GM18951 (cell line): Measurements from ENCODE around the gene SEMA3D.
"Not testable (repeated sequence)": the region's sequence is repeated elsewhere in the genome, so short reads cannot be mapped to it uniquely, and the experiment has no call there.

Experiments
- POLR2A ChIP-seq: IDR thresholded peaks from 4 replicates; pipeline ENCODE4 v1.6.1; 2011; ENCODE audit warnings: mild to moderate bottlenecking; ENCODE audit not compliant: insufficient read length, insufficient read depth; ENCODE audit errors: extremely low read depth
- in situ Hi-C: fragments of 300-500 bp; cut with MboI; formaldehyde crosslinking; loops from one replicate; pipeline ENCODE4 v1.12.0; 2022; ENCODE audit warnings: low sequenced_read_pairs, mixed read lengths, inconsistent platforms; ENCODE audit not compliant: unreplicated experiment

SEMA3D gene

DNA sequence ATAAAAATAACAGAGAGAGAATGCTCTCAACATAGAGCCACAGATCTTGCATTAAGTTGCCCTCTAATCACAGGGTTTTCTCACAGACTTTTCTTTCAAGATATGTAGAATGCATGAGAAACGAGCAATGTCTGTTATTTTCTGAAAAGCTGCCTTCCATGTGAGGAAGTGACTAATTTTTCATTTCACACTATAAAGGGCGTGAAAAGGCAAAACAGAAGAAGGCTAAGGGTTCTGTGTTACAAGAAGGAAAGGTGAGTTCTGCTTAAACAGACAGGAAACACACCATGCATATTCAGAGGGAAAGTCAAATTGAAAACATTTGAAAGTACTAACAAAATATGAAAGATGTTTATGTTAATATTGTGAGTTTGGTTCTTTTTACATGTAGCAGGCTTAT, 189.2 kb downstream of the SEMA3D start:
- in situ Hi-C loops, result no loop called here
- TF ChIP-seq POLR2A, result no peak

DNA sequence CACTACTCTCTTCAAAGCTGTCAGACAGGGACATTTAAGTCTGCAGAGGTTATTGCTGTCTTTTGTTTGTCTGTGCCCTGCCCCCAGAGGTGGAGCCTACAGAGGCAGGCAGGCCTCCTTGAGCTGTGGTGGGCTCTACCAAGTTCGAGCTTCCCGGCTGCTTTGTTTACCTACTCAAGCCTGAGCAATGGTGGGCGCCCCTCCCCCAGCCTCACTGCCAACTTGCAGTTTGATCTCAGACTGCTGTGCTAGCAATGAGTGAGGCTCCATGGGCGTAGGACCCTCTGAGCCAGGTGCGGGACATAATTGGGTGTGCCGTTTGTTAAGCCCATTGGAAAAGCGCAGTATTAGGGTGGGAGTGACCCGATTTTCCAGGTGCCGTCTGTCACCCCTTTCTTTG, 193.9 kb downstream of the SEMA3D start:
- in situ Hi-C loops, result not testable (repeated sequence)

DNA sequence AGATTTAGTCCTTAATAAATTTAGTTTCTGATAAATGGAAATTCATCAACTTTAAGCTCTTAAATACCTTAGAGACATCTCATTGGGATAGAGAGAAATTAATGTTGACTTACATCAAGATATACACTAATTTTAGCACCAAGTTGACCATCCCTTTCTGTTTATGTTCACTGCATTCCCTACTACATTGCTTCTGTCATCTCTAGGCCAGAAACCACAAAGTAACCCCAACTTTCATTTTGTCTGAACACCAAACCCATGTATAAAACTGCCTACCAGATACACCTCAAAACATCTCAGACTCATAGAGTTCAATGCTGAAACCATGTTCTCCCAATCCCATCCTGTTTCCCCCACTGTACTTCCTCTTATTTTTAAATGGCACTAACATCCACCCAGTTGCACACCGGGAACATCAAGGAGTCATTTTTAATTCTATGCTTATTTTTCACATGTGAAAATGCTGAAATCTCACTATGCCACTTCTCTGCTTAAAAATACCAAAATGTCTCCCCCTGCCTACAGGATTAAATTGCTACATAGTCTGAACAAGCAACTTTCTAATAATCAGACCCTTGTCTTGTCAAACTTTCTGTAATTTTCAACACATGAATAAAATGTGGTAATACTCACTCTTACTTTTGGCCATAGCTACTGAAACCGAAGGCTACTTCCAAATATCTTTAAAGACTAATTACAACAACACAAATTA, 201.6 kb downstream of the SEMA3D start:
- in situ Hi-C loops, result no loop called here
- TF ChIP-seq POLR2A, result no peak

DNA sequence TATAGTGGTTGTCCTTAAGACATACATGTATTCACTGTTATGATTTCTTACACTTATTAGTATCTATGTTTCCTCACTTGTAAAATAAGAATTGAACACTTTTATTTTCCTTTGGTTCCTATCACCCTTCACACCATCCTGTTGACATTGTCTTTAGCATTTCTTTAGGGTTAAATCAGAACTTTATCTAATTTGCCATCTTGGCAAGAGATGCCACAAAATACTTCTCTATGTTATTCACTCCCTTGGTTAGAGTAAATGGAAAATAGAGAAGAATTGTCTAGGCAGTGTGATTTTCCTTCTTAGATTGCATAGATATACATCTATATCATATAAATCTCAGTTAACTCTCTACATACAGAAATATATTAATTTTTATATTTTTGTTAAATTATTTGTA, 204.7 kb downstream of the SEMA3D start:
- no peak for TF ChIP-seq POLR2A
- in situ Hi-C loops, result no loop called here

DNA sequence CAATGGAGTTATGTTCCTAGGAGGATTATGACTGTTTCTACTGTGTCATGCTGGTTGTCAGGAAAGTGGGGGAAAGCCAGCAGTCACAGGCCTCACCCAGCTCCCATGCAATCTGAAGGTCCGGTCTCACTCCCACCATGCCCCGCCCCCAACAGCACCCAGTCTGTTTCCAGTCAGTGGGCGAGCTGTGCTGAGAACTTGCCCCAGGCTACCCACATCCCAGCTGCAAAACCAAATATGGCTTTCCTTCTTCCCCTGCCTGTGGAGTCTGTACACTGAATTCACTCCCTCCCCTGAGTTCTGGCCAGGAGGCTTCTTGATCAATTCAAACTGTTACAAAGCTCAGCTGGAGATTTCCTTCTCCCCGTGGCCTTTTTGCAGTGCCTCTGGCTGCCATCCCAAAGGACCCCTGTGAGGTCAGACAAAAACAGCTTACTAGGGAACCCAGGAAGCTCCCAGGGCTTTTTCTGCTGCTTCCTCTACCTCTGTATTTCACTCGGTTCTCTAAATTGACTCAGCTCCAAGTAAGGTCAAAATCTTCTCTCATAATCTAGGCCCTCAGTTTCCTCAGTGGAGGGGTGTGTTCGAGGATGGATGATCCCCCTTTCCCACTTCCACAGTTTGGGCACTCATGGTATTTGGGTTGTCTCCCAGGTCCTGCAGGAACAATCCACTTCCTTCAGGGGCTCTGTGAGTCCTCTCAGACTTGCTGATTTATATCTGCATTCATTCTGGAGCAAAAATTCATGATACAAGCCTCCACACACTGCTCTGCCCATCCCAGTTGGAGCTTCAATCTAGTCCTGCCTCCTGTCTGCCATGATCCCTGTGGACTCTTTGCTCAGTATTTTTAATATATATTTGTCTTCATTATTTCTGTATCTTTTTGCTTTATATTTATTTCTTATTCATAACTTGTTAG, 205.5 kb downstream of the SEMA3D start:
- TF ChIP-seq POLR2A, result no peak

DNA sequence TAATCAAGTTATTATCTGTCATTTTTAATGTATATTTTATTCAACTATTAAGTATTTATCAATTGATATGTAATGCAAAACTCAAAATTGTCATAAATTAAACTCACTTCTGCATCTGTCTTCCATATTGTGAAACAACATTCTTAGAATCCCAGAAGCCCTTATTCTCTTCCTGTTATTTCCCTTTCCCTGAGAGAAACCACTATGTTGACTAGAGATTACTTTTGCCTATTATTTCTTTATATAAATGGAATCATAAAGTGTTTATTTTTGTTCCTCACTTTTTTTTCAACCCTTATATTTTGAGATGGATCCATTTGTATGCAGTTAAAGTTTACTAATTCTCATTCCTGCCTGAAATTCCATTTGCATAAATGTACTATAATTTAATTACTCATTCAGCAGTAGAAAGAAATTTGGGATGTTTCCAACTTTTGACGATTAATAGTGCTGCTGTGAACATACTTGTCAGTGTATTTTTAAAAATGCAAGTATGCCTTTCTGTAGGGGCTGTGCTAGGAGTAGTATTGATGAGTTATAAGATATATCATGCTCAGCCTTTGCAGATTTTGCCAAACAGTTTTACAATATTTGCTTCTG, 211.2 kb downstream of the SEMA3D start:
- in situ Hi-C loops, result no loop called here
- TF ChIP-seq POLR2A, result no peak

More for the DNA sequence above, 205.5 kb downstream of the SEMA3D start:
- in situ Hi-C loops, result no loop called here

DNA sequence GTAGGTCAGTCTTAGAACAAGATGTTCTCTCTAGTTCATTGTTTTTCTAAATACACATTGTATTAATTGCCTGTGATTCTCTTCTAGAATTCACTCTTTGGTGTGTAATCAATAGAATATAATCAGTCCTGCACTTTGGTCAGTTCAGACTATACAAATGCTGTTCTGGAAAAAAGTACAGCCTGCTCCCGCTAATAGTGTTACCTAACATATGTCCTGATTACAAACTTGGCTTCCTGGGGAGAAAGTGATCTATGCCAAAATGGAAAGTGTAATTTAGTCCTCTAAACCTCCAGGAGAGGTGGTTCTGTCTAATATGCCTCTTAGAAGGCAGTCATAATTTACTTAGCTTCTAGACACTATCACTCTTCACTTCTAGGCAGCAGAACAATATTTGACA, 215.5 kb downstream of the SEMA3D start:
- TF ChIP-seq POLR2A, result no peak
- in situ Hi-C loops, result no loop called here

DNA sequence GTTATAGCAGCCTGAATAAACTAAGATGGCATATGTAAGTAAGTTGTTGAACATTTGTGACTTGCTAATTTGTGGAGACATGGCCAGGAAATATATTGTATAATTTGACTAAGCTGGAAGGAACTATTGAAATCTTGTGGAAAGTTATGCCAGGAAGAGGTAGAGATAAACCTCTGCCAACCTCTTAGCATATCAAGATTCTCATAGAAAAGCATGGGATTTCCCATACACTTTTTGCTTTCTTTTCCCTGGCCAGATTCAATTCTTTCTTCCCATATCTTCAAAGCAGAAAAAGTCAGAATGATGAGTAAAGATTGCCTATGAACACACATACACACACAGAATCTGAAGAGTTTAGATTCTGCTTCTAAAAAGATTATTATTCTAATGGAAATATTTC, 216.2 kb downstream of the SEMA3D start:
- TF ChIP-seq POLR2A, result no peak

DNA sequence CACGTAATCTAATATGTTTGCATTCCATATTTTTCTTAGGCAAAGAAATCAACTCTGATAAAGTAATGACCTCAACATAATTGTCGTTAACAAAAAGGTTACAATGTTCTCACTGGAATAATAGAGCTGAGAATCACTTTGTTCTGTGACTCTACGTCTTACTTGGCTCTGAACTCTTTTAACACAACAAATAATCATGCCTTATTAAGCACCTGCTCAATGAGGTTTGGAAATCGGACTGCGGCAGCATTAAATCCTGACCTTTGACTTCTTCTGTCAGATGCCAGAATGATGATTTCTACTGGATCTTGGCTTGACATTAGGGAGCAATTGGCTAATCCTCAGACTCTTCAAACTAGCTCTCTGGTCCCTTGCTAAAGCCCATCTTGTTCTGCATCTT, 233.6 kb downstream of the SEMA3D start:
- in situ Hi-C loops, result no loop called here
- TF ChIP-seq POLR2A, result no peak

More for the DNA sequence above, 216.2 kb downstream of the SEMA3D start:
- in situ Hi-C loops, result no loop called here

DNA sequence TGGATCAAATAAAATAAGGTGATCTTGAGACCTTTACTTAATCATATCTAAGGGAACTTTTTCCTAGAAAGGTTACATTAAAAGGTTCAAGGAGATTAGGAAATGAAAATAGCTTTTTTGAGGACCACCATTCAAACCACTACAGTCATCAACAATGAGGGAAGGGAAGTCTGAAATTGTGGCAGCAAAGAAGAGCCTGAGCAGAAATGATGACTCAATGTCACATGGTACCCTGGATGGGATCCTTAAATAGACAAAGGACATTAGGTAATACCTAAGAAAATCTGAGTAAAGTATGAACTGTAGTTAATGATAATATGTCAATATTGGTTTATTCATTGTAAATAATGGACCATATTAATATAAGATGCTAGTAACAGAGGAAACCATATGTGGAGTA, 236.0 kb downstream of the SEMA3D start:
- no peak for TF ChIP-seq POLR2A
- in situ Hi-C loops, result no loop called here

DNA sequence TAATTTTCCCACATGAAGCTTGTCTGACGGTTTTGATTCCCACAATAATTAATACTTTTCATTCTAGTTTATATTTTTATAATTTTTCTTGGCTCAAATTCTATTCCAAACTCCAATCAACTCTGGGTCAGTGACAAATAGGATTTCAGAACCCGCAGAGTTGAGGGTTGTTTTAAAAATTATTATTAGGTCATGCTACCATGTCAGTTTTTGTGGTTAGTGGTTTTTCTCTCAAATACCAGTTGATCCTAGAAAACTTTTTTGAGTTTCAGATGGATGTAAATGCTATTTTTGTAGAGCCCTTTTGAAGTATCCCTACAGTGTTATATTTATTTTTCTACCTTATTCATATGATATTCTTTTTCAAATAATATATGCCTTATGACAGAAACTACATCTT, 237.4 kb downstream of the SEMA3D start:
- in situ Hi-C loops, result no loop called here
- TF ChIP-seq POLR2A, result no peak

DNA sequence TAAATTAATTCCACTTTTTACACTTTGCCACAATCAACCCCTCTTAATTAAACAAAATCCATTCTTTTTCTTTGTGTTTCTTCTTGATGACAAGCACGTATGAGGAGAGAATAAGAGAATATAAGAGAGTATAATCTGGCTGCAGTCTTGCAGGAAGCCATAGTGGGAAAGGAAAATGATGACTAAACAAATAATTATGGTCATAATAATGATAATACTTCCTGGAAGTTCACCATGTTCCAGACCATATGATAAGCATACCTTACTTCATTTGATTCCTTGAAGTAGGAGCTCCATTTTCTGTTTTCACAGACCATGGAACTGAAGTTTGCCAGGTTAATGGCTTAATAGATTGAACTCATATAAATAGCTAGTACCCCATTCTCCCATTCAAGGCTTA, 237.8 kb downstream of the SEMA3D start:
- no peak for TF ChIP-seq POLR2A
- in situ Hi-C loops, result no loop called here

DNA sequence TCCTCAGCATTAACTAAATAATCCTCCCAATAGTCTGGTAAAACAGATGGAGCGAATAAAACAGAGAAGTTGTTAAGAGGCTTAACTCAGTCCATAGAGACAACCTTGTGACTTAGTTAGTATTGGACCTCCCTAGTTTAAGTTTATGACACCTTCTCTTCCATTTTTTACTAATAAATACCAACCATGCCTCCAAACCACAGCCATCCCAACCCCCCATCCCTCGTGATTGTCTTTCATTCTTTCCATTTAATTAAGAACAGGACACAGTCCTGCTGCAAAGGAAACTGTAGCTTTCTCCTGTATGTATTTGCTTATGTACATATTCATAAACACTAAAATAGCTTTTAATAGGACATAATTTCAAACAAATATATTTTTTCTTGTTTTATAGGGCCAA, 238.2 kb downstream of the SEMA3D start:
- in situ Hi-C loops, result no loop called here
- TF ChIP-seq POLR2A, result no peak

DNA sequence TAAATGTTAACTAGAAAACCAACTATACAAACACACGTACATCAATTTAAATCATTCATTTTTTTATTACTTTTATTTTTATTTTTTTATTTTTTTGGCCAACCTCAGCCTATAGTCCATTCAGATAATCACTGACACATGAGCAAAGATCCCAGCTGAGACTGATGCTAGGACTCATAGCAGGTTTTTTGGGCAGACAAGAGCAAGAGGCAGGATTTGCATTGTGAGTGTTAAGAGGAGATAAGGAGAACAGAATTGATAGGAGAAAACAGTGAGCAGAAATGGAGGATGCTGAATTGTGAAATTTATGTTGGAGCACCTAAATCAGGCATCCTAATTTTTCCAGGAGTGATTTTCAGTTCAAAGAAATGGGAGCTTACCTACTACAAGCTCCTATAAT, 240.3 kb downstream of the SEMA3D start:
- in situ Hi-C loops, result no loop called here

More for the DNA sequence above, 240.3 kb downstream of the SEMA3D start:
- TF ChIP-seq POLR2A, result no peak
